ENCODE data around the gene NOP9.

- TF ChIP-seq EZH2 (IDR thresholded peaks at IDR 0.05) = no peak
- no peak for TF ChIP-seq ELF1 (IDR thresholded peaks at IDR 0.05; ENCODE audit: borderline replicate concordance, low read depth)
- TF ChIP-seq POLR2A (IDR thresholded peaks at IDR 0.05; ENCODE audit: borderline replicate concordance, extremely low read depth, insufficient read depth, insufficient read length) = no peak
- TF ChIP-seq CTCF (IDR thresholded peaks at IDR 0.05 in 2 of 3, conservative IDR thresholded peaks at IDR 0.05 in 1 of 3; ENCODE audit: borderline replicate concordance in 1 of 3, insufficient read depth in 1 of 3, low read depth in 2 of 3, low read length in 2 of 3) = no peak
- no peak for TF ChIP-seq SRF (IDR thresholded peaks at IDR 0.05; ENCODE audit: low read depth)
- TF ChIP-seq ATF3 (IDR thresholded peaks at IDR 0.05) = no peak
- no peak for TF ChIP-seq EZH2phosphoT487 (IDR thresholded peaks at IDR 0.05; ENCODE audit: borderline replicate concordance)
- no peak for TF ChIP-seq TCF7L2 (IDR thresholded peaks at IDR 0.05; ENCODE audit: borderline replicate concordance, extremely low read depth, insufficient read depth, insufficient read length)
- no peak for TF ChIP-seq REST (IDR thresholded peaks at IDR 0.05; ENCODE audit: low read depth)
- no peak for TF ChIP-seq SP1 (IDR thresholded peaks at IDR 0.05; ENCODE audit: low read depth)
- no peak for TF ChIP-seq SIN3A (IDR thresholded peaks at IDR 0.05; ENCODE audit: low read depth)
Observed at GRCh38 chr14:24274101-24274543, 25.5 kb upstream of the NOP9 start.
